Measurements from ENCODE around the gene WDR87.

GRCh38 chr19:37905946-37906868 lies at the start of gene WDR87:
- TF ChIP-seq CTCF (IDR thresholded peaks at IDR 0.05; ENCODE audit: low read depth, low read length, missing input control) (no peak), TAF1 (conservative IDR thresholded peaks at IDR 0.05) (no peak), REST (IDR thresholded peaks at IDR 0.05) (no peak), MAX (IDR thresholded peaks at IDR 0.05) (no peak)
